Measurements from ENCODE around the gene ATXN1. TPM values are rescaled to one million over a fixed set of nuclear protein-coding genes. Genes with fewer than 3 reads are reported as not detected.

Gene ATXN1
- polyA plus RNA-seq, 1 of the 3 experiments (the other 2 are of a cell fraction) = 7.9 TPM

DNA sequence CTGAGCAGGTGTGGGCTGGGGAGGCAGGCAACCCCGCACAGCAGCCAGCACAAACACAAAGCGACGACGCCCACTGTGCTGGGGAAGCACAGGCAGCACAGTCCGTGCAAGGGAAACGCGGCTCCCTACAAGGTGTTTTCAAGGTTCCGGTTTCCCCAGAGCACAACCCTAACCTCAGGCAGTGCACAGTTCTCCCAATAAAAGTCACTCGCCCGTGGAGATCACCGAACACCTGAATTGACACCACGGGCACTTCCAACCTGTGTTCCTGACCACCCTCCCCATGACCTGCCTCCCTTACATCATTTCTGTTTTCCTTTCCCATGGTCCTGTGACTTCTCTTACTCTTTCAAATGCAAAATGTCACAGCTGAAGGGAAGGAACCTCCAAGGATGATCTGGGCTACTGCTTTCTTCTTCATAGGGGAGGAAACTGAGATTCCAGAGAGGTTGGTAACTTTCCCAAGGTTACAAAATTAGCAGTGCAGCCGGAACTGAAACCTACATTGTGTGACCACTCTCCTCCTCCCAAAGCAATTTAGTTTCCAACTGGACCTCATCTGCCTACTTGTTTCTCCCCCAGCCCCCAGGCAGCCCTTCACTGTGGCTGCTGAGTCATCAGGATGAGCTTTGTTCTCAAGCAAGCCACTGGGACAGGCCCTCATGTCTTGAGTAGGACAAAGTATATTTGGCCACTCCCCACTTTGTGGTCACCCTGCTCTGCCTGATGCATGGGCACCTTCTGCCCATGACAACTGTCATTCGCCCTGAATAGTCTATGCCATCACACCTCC lies 125.3 kb downstream of the ATXN1 start (continued):
- TF ChIP-seq PBX3 (IDR thresholded peaks at IDR 0.05) = no peak
- no peak for TF ChIP-seq EP300 (IDR thresholded peaks at IDR 0.05; ENCODE audit: borderline replicate concordance in 1 of 2, low read depth in 1 of 2, low read length in 1 of 2)
- peak; percentile 60; the same call in 1 of the 2 replicates for TF ChIP-seq FOSL2 (IDR thresholded peaks at IDR 0.05; ENCODE audit: borderline replicate concordance, low read depth)
- TF ChIP-seq ELF1 (IDR thresholded peaks at IDR 0.05) = no peak
- no peak for TF ChIP-seq NRF1 (IDR thresholded peaks at IDR 0.05; ENCODE audit: low read depth, low read length)

DNA sequence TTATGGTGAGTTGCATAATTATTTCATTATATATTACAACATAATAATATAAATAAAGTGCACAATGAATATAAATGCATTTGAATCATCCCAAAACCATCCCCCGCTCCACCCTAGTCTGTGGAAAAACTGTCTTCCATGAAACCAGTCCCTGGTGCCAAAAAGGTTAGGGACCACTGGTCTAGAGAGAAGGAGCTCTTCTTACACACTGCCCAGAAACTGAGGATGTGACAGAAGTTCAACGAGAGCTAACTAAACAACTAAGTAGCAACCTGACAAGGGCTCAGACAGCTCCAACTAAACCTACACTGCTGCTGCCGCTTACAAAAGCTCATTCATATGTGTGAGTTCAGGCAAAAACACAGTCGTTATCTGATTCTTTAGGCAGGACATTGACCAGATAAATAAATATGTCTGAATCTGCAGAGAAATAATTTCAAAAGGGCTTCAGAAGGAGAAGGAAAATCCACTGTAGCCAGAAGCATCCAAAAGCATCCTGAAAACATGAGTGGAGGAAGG lies 125.9 kb downstream of the ATXN1 start:
- H3K9me3 ChIP-seq = no peaks in the 10 kb centered on the region
- H4K20me1 ChIP-seq (ENCODE audit: insufficient read depth) = peaks cover 4% of the 10 kb centered on the region; the same call in 1 of the 2 replicates
- no peak overlapping the region for H2AFZ ChIP-seq (ENCODE audit: low read depth)
- H3K36me3 ChIP-seq (replicated peaks in 1 of 2; ENCODE audit: control insufficient read depth in 1 of 2, insufficient read depth in 2 of 2, low read length in 1 of 2) = peaks cover 0 to 10% of the 10 kb centered on the region in 2 experiments
- POLR2A ChIA-PET = no interaction called here
- no peak for TF ChIP-seq EP300 (IDR thresholded peaks at IDR 0.05; ENCODE audit: borderline replicate concordance in 1 of 2, low read depth in 1 of 2, low read length in 1 of 2)
- no peak for TF ChIP-seq IRF3 (IDR thresholded peaks at IDR 0.05; ENCODE audit: low read depth, low read length)
- TF ChIP-seq PBX3 (IDR thresholded peaks at IDR 0.05) = no peak
- TF ChIP-seq POLR2AphosphoS5 (IDR thresholded peaks at IDR 0.05; ENCODE audit: low read depth, low read length) = no peak
- no peak for TF ChIP-seq MEF2A (IDR thresholded peaks at IDR 0.05; ENCODE audit: borderline replicate concordance, low read depth)
- TF ChIP-seq MXI1 (IDR thresholded peaks at IDR 0.05; ENCODE audit: low read depth, low read length) = no peak
- TF ChIP-seq TAF1 (IDR thresholded peaks at IDR 0.05; ENCODE audit: borderline replicate concordance, low read depth, low read length) = no peak
- no peak for TF ChIP-seq SMC3 (IDR thresholded peaks at IDR 0.05; ENCODE audit: low read depth, low read length)
- no peak for TF ChIP-seq ZBTB33 (IDR thresholded peaks at IDR 0.05; ENCODE audit: borderline replicate concordance, low read depth)
- TF ChIP-seq GATA2 (CRISPR knock-in tag; IDR thresholded peaks at IDR 0.05) = no peak
- no peak for TF ChIP-seq TCF12 (IDR thresholded peaks at IDR 0.05)
- TF ChIP-seq REST (IDR thresholded peaks at IDR 0.05; ENCODE audit: low read depth, low read length) = no peak
- H3K27ac ChIP-seq (ENCODE audit: low read depth in 2 of 2, low read length in 1 of 2) = peak overlapping the region in 1 of 2 experiments; percentile 62; a peak in 2 of 4 replicates
- H3K9ac ChIP-seq = no peak overlapping the region
- peaks cover 35% of the 10 kb centered on the region for H3F3A ChIP-seq (replicated peaks; ENCODE audit: insufficient read depth)
- no peak overlapping the region for H3K4me3 ChIP-seq (ENCODE audit: low read depth in 2 of 2, low read length in 1 of 2)
- DNase-seq = no peak
- peaks cover 0 to 27% of the 10 kb centered on the region in 2 experiments; a peak in 2 of 4 replicates for H3K4me1 ChIP-seq (ENCODE audit: control insufficient read depth in 1 of 2, insufficient read depth in 2 of 2, low read depth in 1 of 2, low read length in 1 of 2)
- 92% methylated on average over 4 of the region's 4 CpGs for WGBS (ENCODE audit: low lambda C conversion rate)
- no peak overlapping the region for H3K4me2 ChIP-seq
- H3K79me2 ChIP-seq (ENCODE audit: insufficient read depth) = peaks cover 61% of the 10 kb centered on the region
- CTCF ChIA-PET = no interaction called here
- no peaks in the 10 kb centered on the region for H3K27me3 ChIP-seq (ENCODE audit: insufficient read depth)
- H3K9me2 ChIP-seq = no peaks in the 10 kb centered on the region

All from SK-N-SH (cell line).